OCI-M1 (cell line): ENCODE results near the gene GABRB2.

ENCODE experiments used
- DNase-seq: peaks from one replicate; lab custom pipeline; 2025; lab: John Stamatoyannopoulos, UW

GABRB2 gene

GRCh38 chr5:161471211-161471950 is 75.1 kb downstream of the GABRB2 start:
- DNase-seq: no peak

GRCh38 chr5:161467703-161468102 is 78.8 kb downstream of the GABRB2 start:
- DNase-seq: no peak

- no peak for DNase-seq
Measured at GRCh38 chr5:161460741-161461140, 85.8 kb downstream of the GABRB2 start.

GRCh38 chr5:161446655-161447054 is 99.9 kb downstream of the GABRB2 start:
- no peak for DNase-seq

- no peak for DNase-seq
Measured at GRCh38 chr5:161442471-161442870, 104.1 kb downstream of the GABRB2 start.

- no peak for DNase-seq
Measured at GRCh38 chr5:161432798-161433197, 113.7 kb downstream of the GABRB2 start.

GRCh38 chr5:161431963-161432362 is 114.6 kb downstream of the GABRB2 start:
- no peak for DNase-seq

- DNase-seq: no peak
Measured at GRCh38 chr5:161421067-161421466, 125.5 kb downstream of the GABRB2 start.

- DNase-seq: no peak
Measured at GRCh38 chr5:161420521-161420920, 126.0 kb downstream of the GABRB2 start.

- DNase-seq: no peak
Measured at GRCh38 chr5:161414896-161415295, 131.6 kb downstream of the GABRB2 start.

GRCh38 chr5:161414037-161414436 is 132.5 kb downstream of the GABRB2 start:
- no peak for DNase-seq

- DNase-seq: no peak
Measured at GRCh38 chr5:161412792-161413191, 133.7 kb downstream of the GABRB2 start.

GRCh38 chr5:161411156-161411555 is 135.4 kb downstream of the GABRB2 start:
- DNase-seq: no peak

- DNase-seq: peak; percentile 1
Measured at GRCh38 chr5:161410640-161411039, 135.9 kb downstream of the GABRB2 start.

GRCh38 chr5:161409471-161409870 is 137.1 kb downstream of the GABRB2 start:
- no peak for DNase-seq

GRCh38 chr5:161406880-161407279 is 139.6 kb downstream of the GABRB2 start:
- peak; percentile 16 for DNase-seq

- no peak for DNase-seq
Measured at GRCh38 chr5:161403996-161404395, 142.5 kb downstream of the GABRB2 start.

- DNase-seq: peak; percentile 19
Measured at GRCh38 chr5:161403121-161403520, 143.4 kb downstream of the GABRB2 start.

GRCh38 chr5:161400583-161400982 is 145.9 kb downstream of the GABRB2 start:
- DNase-seq: peak; percentile 8

- DNase-seq: no peak
Measured at GRCh38 chr5:161399996-161400562, 146.4 kb downstream of the GABRB2 start.

GRCh38 chr5:161397448-161397847 is 149.1 kb downstream of the GABRB2 start:
- no peak for DNase-seq

- DNase-seq: no peak
Measured at GRCh38 chr5:161396171-161396570, 150.4 kb downstream of the GABRB2 start.

- DNase-seq: no peak
Measured at GRCh38 chr5:161391724-161392123, 154.8 kb downstream of the GABRB2 start.

- DNase-seq: no peak
Measured at GRCh38 chr5:161391016-161391415, 155.5 kb downstream of the GABRB2 start.
